Smooth muscle cell (in vitro differentiated cells): ENCODE data around the gene IL4R. TPM values are rescaled to one million over a fixed set of nuclear protein-coding genes. Genes with fewer than 3 reads are reported as not detected.

ENCODE experiments used
- DNase-seq: peaks from one replicate; lab custom pipeline; 2025; ENCODE audit not compliant: unreplicated experiment; lab: John Stamatoyannopoulos, UW
- H2AFZ ChIP-seq: fragments of 200-600 bp; sonication (generic); 2 replicates; pipeline ENCODE4 v1.6.0; 2016; ENCODE audit warnings: antibody characterized with exemption, low read depth, mild to moderate bottlenecking
- H3F3A ChIP-seq: fragments of 200-600 bp; sonication (generic); 2 replicates; pipeline ENCODE4 v1.6.0; 2017; ENCODE audit warnings: antibody characterized with exemption, low read depth
- H3K27ac ChIP-seq: fragments of 200-600 bp; sonication (generic); 2 replicates; pipeline ENCODE4 v1.5.1; 2016; ENCODE audit warnings: low read depth, mild to moderate bottlenecking
- H3K27me3 ChIP-seq: fragments of 200-600 bp; sonication (generic); 2 replicates; pipeline ENCODE4 v1.6.1; 2016; ENCODE audit warnings: low read depth, mild to moderate bottlenecking
- H3K36me3 ChIP-seq: fragments of 200-600 bp; sonication (generic); 2 replicates; pipeline ENCODE4 v1.5.1; 2016; ENCODE audit warnings: low read depth
- H3K4me1 ChIP-seq: fragments of 200-600 bp; sonication (generic); 2 replicates; pipeline ENCODE4 v1.5.1; 2016; ENCODE audit warnings: low read depth
- H3K4me2 ChIP-seq: fragments of 200-600 bp; sonication (generic); 2 replicates; pipeline ENCODE4 v1.6.0; 2016; ENCODE audit warnings: mild to moderate bottlenecking
- H3K4me3 ChIP-seq: fragments of 200-600 bp; sonication (generic); 2 replicates; pipeline ENCODE4 v1.5.1; 2016; ENCODE audit warnings: mild to moderate bottlenecking
- H3K79me2 ChIP-seq: fragments of 200-600 bp; sonication (generic); 2 replicates; pipeline ENCODE4 v1.6.0; 2016; ENCODE audit warnings: low read depth, mild to moderate bottlenecking
- H3K9ac ChIP-seq: fragments of 200-600 bp; sonication (generic); 2 replicates; pipeline ENCODE4 v1.6.0; 2016; ENCODE audit warnings: low read depth
- H3K9me3 ChIP-seq: fragments of 200-600 bp; sonication (generic); replicated peaks from 2 replicates; pipeline ENCODE4 v1.5.1; 2016; ENCODE audit warnings: low read depth
- H4K20me1 ChIP-seq: fragments of 200-600 bp; sonication (generic); 2 replicates; pipeline ENCODE4 v1.6.0; 2016; ENCODE audit warnings: low read depth
- CTCF ChIP-seq: fragments of 200-600 bp; sonication (generic); IDR thresholded peaks from 2 replicates; pipeline ENCODE4 v1.5.1; 2017; ENCODE audit warnings: borderline replicate concordance, mild to moderate bottlenecking, antibody characterized with exemption; ENCODE audit not compliant: insufficient read depth, poor library complexity, severe bottlenecking
- WGBS: methylation state at CpG from one replicate; pipeline ENCODE4 v1.1.7; 2016; ENCODE audit warnings: low lambda C conversion rate; 5-methylcytosine and 5-hydroxymethylcytosine counted together
- polyA plus RNA-seq: library from polyadenylated mRNA; unstranded; fragments of >200 nt; fragmentation: Nextera tagmentation; extraction: Ambion mirVana; gene quantifications from 2 replicates; pipeline ENCODE4 v1.2.1, GENCODE V29; 2016
- total RNA-seq: library from RNA; depleted of rRNA; stranded (reverse); fragments of >200 nt; gene quantifications from 2 replicates; pipeline ENCODE4 v1.2.3, GENCODE V29; 2014

Gene IL4R
- total and polyA plus RNA-seq, 2 experiments from 2014 or later: 13.4 to 24.0 TPM

GRCh38 chr16:27311448-27311830, 2.3 kb upstream of the IL4R start:
- Histone ChIP-seq H3K36me3 (no peaks in the 10 kb centered on the region), H3K9ac (no peak overlapping the region), H3K27me3 (no peaks in the 10 kb centered on the region), H3K4me3 (no peak overlapping the region), H3K79me2 (peaks cover 25% of the 10 kb centered on the region), H3K9me3 (no peaks in the 10 kb centered on the region), H4K20me1 (peaks cover 15% of the 10 kb centered on the region), H3K4me2 (peak overlapping the region; percentile 32), H3F3A (no peaks in the 10 kb centered on the region), H2AFZ (no peak overlapping the region), H3K4me1 (peaks cover 17% of the 10 kb centered on the region), H3K27ac (peak overlapping the region; percentile 54)
- 24% methylated on average over 8 of the region's 8 CpGs for WGBS
- TF ChIP-seq CTCF: no peak
- no peak for DNase-seq

- Histone ChIP-seq H3K36me3 (no peaks in the 10 kb centered on the region), H3K4me1 (peaks cover 17% of the 10 kb centered on the region), H4K20me1 (peaks cover 18% of the 10 kb centered on the region), H3K4me2 (no peak overlapping the region), H3K27ac (no peak overlapping the region), H3F3A (no peaks in the 10 kb centered on the region), H3K27me3 (no peaks in the 10 kb centered on the region), H3K79me2 (peaks cover 30% of the 10 kb centered on the region), H3K9ac (no peak overlapping the region), H3K4me3 (no peak overlapping the region), H2AFZ (no peak overlapping the region), H3K9me3 (no peaks in the 10 kb centered on the region)
- no peak for DNase-seq
- no peak for TF ChIP-seq CTCF
- 80% methylated on average over 7 of the region's 7 CpGs for WGBS
Observed at GRCh38 chr16:27311897-27312303, 1.9 kb upstream of the IL4R start.

- WGBS: 77% methylated on average over 11 of the region's 11 CpGs
- H3K27me3 ChIP-seq: no peaks in the 10 kb centered on the region
- H3K4me1 ChIP-seq: peaks cover 17% of the 10 kb centered on the region
- no peak overlapping the region for H2AFZ ChIP-seq
- DNase-seq: no peak
- peaks cover 32% of the 10 kb centered on the region for H3K79me2 ChIP-seq
- H3K27ac ChIP-seq: peak overlapping the region; percentile 87
- no peaks in the 10 kb centered on the region for H3F3A ChIP-seq
- H4K20me1 ChIP-seq: peaks cover 24% of the 10 kb centered on the region
- TF ChIP-seq CTCF: no peak
- no peaks in the 10 kb centered on the region for H3K36me3 ChIP-seq
- no peak overlapping the region for H3K9ac ChIP-seq
- H3K4me2 ChIP-seq: peak overlapping the region; percentile 100
- no peaks in the 10 kb centered on the region for H3K9me3 ChIP-seq
- peak overlapping the region; percentile 96 for H3K4me3 ChIP-seq
Observed at GRCh38 chr16:27312580-27313421, 973 bp upstream of the IL4R start.

GRCh38 chr16:27314161-27314723, 468 bp downstream of the IL4R start:
- Histone ChIP-seq H3K4me1 (peaks cover 17% of the 10 kb centered on the region), H3K36me3 (no peaks in the 10 kb centered on the region), H3K27me3 (no peaks in the 10 kb centered on the region), H3K79me2 (peaks cover 36% of the 10 kb centered on the region), H3K4me2 (peak overlapping the region; percentile 100), H3K9ac (peak overlapping the region; percentile 98), H3F3A (no peaks in the 10 kb centered on the region), H2AFZ (peak overlapping the region; percentile 85), H3K9me3 (no peaks in the 10 kb centered on the region), H3K4me3 (peak overlapping the region; percentile 96), H4K20me1 (peaks cover 24% of the 10 kb centered on the region), H3K27ac (peak overlapping the region; percentile 87)
- no peak for DNase-seq
- 2% methylated on average over 36 of the region's 39 CpGs for WGBS
- no peak for TF ChIP-seq CTCF
